ENCODE measurements around the gene FOXA3.

DNA sequence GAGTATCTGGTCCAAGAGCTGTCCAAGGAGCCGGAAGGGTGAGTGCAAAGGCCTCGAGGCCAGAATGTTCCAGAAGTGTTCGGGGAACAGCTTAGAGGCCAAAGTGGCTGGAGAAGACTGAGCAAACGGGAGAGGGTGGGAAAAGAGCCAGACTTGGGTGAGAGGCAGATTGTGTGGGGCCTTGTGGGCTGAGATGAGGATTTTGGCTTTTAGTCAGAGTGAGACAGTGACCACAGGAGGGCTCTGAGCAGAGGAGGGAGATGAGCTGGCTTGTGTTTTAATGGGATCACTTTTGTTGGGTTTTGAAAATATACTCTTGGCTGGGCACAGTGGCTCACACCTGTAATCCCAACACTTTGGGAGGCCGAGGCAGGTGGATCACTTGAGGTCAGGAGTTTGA is 44.8 kb downstream of the FOXA3 start:
- TF ChIP-seq, protein P1, sequence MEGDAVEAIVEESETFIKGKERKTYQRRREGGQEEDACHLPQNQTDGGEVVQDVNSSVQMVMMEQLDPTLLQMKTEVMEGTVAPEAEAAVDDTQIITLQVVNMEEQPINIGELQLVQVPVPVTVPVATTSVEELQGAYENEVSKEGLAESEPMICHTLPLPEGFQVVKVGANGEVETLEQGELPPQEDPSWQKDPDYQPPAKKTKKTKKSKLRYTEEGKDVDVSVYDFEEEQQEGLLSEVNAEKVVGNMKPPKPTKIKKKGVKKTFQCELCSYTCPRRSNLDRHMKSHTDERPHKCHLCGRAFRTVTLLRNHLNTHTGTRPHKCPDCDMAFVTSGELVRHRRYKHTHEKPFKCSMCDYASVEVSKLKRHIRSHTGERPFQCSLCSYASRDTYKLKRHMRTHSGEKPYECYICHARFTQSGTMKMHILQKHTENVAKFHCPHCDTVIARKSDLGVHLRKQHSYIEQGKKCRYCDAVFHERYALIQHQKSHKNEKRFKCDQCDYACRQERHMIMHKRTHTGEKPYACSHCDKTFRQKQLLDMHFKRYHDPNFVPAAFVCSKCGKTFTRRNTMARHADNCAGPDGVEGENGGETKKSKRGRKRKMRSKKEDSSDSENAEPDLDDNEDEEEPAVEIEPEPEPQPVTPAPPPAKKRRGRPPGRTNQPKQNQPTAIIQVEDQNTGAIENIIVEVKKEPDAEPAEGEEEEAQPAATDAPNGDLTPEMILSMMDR (conservative IDR thresholded peaks at IDR 0.05; ENCODE audit: low read length) = no peak
- no peak for TF ChIP-seq EZH2phosphoT487 (IDR thresholded peaks at IDR 0.05; ENCODE audit: borderline replicate concordance, low read depth, low read length)

Measured in OCI-LY7 (cell line).